Ovary (tissue), 3 donors: ENCODE data around the gene FEZF2.

Experiments used
- POLR2A ChIP-seq: fragments of 450-650 bp; IDR thresholded peaks from one replicate; pipeline ENCODE4 v1.6.1; 2017; ENCODE audit warnings: antibody characterized with exemption, mild to moderate bottlenecking, moderate library complexity
- TF ChIP-seq, protein P1 (sequence below), 3 donors: fragments of 450-650 bp in 2 of 3; fragments of 200-600 bp in 1 of 3; IDR thresholded peaks; one replicate each; pipeline versions ENCODE4 v1.5.1 to v1.8.0; 2016 to 2022; ENCODE audit warnings: antibody characterized with exemption in 3 of 3, mild to moderate bottlenecking in 1 of 3
- donor health status: DM: no; HTN: no; CAD: no.

DNA sequence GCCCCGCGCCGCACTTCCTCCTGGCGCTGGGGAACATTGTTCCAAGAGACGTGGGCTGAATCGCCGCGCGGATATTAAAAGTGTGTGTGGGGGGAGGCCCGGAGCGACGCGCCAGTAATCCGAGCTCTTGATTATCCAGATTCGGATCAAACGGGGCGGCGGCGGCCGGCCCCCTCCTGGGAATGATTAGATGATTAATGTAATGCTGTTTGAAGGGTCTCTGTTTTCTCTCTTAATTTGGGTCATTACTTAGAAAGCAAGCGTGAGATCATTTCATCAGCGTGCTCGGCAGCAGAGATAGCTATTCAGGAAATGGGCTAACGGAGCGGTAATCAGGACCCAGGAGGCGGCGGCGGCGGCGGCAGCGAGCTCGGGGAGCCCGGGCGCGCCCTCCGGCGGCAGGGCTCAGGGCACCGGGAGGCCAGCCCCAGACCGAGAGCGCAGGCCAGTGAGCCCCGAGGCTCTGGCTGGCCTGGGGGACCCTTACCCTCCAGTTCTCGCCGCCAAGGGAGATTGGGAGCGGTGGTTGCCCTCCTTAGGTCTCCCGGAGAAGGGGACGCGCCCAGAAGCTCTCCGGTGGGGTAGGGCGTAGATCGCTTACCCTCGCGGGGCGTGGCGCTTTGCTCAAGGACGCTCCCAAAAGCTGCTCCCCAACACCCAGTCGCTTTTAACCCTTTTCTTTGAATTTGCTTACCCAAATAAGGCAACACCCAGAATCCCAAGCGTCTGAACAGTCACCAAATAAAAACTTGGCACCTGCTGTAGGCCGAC lies 4.5 kb downstream of the FEZF2 start:
- TF ChIP-seq, protein P1, sequence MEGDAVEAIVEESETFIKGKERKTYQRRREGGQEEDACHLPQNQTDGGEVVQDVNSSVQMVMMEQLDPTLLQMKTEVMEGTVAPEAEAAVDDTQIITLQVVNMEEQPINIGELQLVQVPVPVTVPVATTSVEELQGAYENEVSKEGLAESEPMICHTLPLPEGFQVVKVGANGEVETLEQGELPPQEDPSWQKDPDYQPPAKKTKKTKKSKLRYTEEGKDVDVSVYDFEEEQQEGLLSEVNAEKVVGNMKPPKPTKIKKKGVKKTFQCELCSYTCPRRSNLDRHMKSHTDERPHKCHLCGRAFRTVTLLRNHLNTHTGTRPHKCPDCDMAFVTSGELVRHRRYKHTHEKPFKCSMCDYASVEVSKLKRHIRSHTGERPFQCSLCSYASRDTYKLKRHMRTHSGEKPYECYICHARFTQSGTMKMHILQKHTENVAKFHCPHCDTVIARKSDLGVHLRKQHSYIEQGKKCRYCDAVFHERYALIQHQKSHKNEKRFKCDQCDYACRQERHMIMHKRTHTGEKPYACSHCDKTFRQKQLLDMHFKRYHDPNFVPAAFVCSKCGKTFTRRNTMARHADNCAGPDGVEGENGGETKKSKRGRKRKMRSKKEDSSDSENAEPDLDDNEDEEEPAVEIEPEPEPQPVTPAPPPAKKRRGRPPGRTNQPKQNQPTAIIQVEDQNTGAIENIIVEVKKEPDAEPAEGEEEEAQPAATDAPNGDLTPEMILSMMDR (IDR thresholded peaks at IDR 0.05) = no peak
- TF ChIP-seq POLR2A = no peak
